PC-3 (cell line): Measurements from ENCODE around the gene ATXN7L3.
"Not testable (repeated sequence)": the region's sequence is repeated elsewhere in the genome, so short reads cannot be mapped to it uniquely, and the experiment has no call there.

Experiments used
- CTCF ChIP-seq: fragments of 300-600 bp; sonication (generic); conservative IDR thresholded peaks from 2 replicates; pipeline ENCODE4 v1.5.1; 2017; ENCODE audit warnings: antibody characterized with exemption, low read depth, mild to moderate bottlenecking, low read length
- EZH2 ChIP-seq: fragments of 300-600 bp; sonication (generic); IDR thresholded peaks from one replicate; pipeline ENCODE4 v1.6.1; 2017; ENCODE audit warnings: antibody characterized with exemption, mild to moderate bottlenecking, low read length; ENCODE audit not compliant: unreplicated experiment
- EZH2phosphoT487 ChIP-seq: fragments of 300-600 bp; sonication (generic); IDR thresholded peaks from 2 replicates; pipeline ENCODE4 v1.6.1; 2018; ENCODE audit warnings: mild to moderate bottlenecking, antibody characterized with exemption, low read length, borderline replicate concordance

- TF ChIP-seq CTCF, EZH2, EZH2phosphoT487: not testable (repeated sequence)
These were observed 50.6 kb downstream of the ATXN7L3 start for GRCh38 chr17:44149066-44149465.
